ENCODE results near the gene BHMT2. TPM values are rescaled to one million over a fixed set of nuclear protein-coding genes. Genes with fewer than 3 reads are reported as not detected.

Gene BHMT2
- polyA plus RNA-seq, 2 of the 4 experiments (the other 2 are of a cell fraction) = not detected

DNA sequence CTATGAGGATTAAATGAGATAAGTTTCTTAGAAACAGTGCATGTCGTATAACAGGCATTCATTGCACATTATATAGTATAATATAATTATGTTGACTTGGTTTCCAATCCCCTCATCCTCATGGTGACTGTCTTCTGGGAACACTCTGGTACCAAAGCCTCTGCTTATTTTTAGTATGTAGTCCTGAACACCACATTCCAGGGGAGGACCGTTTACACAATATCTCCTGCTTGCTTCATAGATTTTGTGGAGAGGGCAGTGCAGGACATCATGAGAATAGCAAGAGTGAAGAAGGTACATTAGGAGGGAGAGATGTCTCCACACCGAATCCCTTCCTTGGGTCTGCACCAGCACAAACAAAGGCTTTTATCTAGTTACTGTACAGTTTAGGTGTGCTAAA, 21.5 kb downstream of the BHMT2 start:
- no peak for ATAC-seq
- DNase-seq (ENCODE audit: low read depth in 1 of 2, low spot score in 1 of 2) = no peak
- no peaks in the 10 kb centered on the region for H3K4me1 ChIP-seq
- H3K27ac ChIP-seq = no peak overlapping the region
- WGBS (ENCODE audit: missing lambda C conversion rate) = 29% methylated on average over 3 of the region's 3 CpGs
- no peak overlapping the region for H3K4me2 ChIP-seq
- CTCF ChIA-PET = interaction anchor here (1.8 kb wide), 1 partner anchor 16 kb away, joined by 3 read pairs; no protein-coding TSS in a partner anchor
- FAIRE-seq = no peak
- POLR2A ChIA-PET = no interaction called here
- TF ChIP-seq MAFK (IDR thresholded peaks at IDR 0.05; ENCODE audit: partially characterized antibody) (no peak), SREBF2 (IDR thresholded peaks at IDR 0.05) (no peak), ESRRA (IDR thresholded peaks at IDR 0.05; ENCODE audit: borderline replicate concordance, low read length) (no peak), TP53 (CRISPR knock-in tag; IDR thresholded peaks at IDR 0.05) (no peak), CBX8 (IDR thresholded peaks at IDR 0.05) (no peak), PHF8 (IDR thresholded peaks at IDR 0.05; ENCODE audit: borderline replicate concordance, low read depth) (no peak), CBX2 (IDR thresholded peaks at IDR 0.05; ENCODE audit: borderline replicate concordance, low read depth) (no peak), POLR2A (IDR thresholded peaks at IDR 0.05; ENCODE audit: low read length) (no peak), FOSB (CRISPR knock-in tag; IDR thresholded peaks at IDR 0.05) (no peak)
- no peak overlapping the region for H3K4me3 ChIP-seq
- no peaks in the 10 kb centered on the region for H3K9me3 ChIP-seq

DNA sequence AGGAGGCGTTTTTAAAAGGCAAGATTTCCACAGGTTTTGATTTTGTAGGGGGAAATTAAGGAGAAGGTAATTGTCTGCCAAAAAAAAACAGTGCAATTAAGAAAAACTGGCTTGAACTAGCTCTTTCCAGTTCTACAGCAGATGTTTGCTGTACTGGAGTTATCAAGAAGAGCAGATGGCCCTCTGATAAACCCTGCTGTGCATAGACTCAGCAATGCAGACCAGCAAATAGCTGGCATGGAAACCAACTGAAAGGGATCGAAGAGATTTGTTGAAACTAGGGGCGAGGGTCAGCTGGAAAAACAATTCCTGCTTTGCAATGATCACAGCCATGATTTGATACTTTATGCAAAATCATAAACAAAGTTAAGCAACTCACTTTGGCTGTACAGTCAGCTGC, 24.2 kb downstream of the BHMT2 start:
- Histone ChIP-seq H3K4me3 (no peak overlapping the region), H3K9me3 (no peaks in the 10 kb centered on the region), H3K4me2 (no peak overlapping the region), H3K4me1 (no peaks in the 10 kb centered on the region), H3K27ac (no peak overlapping the region)
- TF ChIP-seq HOXA7 (CRISPR knock-in tag; IDR thresholded peaks at IDR 0.05) (no peak), FOSL2 (IDR thresholded peaks at IDR 0.05) (no peak), FOSL2 (CRISPR knock-in tag; IDR thresholded peaks at IDR 0.05) (no peak), BHLHE40 (IDR thresholded peaks at IDR 0.05; ENCODE audit: low read depth, low read length) (no peak)
- TF ChIP-seq, protein P1, sequence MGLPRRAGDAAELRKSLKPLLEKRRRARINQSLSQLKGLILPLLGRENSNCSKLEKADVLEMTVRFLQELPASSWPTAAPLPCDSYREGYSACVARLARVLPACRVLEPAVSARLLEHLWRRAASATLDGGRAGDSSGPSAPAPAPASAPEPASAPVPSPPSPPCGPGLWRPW (IDR thresholded peaks at IDR 0.05) = no peak
- POLR2A ChIA-PET = no interaction called here
- FAIRE-seq (no peak), ATAC-seq (no peak), DNase-seq (ENCODE audit: low read depth in 1 of 2, low spot score in 1 of 2) (no peak)
- WGBS (ENCODE audit: missing lambda C conversion rate) = 26% methylated on average over 3 of the region's 3 CpGs
- CTCF ChIA-PET = interaction anchor here (0.8 to 0.9 kb wide), 2 partner anchors 16 to 39 kb away, joined by 3 read pairs; no protein-coding TSS in a partner anchor

DNA sequence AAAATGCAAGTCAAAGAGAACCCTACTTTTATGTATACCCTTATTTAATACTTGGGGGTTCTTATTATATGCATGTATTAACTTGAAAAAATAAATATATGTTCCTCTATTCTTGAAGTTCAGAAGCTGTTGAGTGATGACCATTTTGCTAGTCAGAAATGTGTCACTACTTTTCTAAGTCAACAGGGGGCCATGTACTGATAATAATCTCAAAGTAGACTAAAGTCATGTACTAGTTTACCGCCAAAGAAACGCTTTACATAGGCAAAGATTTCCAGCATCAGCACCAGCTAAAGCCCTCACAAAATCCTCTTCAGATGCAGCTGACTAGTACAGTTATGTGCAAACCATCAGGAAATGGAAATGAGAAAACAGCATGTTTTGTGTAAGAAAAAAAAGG, 36.3 kb downstream of the BHMT2 start:
- WGBS (ENCODE audit: missing lambda C conversion rate) = 66% methylated on average over 2 of the region's 2 CpGs
- no peak for ATAC-seq

More for the DNA sequence above, 36.3 kb downstream of the BHMT2 start:
- FAIRE-seq (no peak), DNase-seq (ENCODE audit: low read depth in 1 of 2, low spot score in 1 of 2) (peak in 1 of 2 experiments; percentile 14)
- Histone ChIP-seq H3K4me2 (no peak overlapping the region), H3K9me3 (peaks cover 3% of the 10 kb centered on the region; the same call in 1 of the 3 replicates), H3K27ac (no peak overlapping the region), H3K4me1 (no peaks in the 10 kb centered on the region), H3K4me3 (no peak overlapping the region)
- CTCF ChIA-PET = interaction anchor here (1.0 to 3.7 kb wide), 7 partner anchors 8 to 360 kb away, joined by 3 to 18 read pairs (median 3); no protein-coding TSS in a partner anchor
- POLR2A ChIA-PET = no interaction called here
- TF ChIP-seq JUNB (IDR thresholded peaks at IDR 0.05) (no peak), MYC (IDR thresholded peaks at IDR 0.05; ENCODE audit: borderline replicate concordance, low read length) (no peak), FOXS1 (CRISPR knock-in tag; IDR thresholded peaks at IDR 0.05) (no peak), HOXB5 (CRISPR knock-in tag; IDR thresholded peaks at IDR 0.05) (no peak), NR3C1 (IDR thresholded peaks at IDR 0.05) (no peak), CHD4 (IDR thresholded peaks at IDR 0.05; ENCODE audit: borderline replicate concordance) (no peak), RNF2 (IDR thresholded peaks at IDR 0.05; ENCODE audit: borderline replicate concordance, low read depth) (no peak), MAZ (IDR thresholded peaks at IDR 0.05; ENCODE audit: borderline replicate concordance, low read depth, low read length) (no peak), NPAS2 (CRISPR knock-in tag; IDR thresholded peaks at IDR 0.05; ENCODE audit: borderline replicate concordance) (no peak), HDAC2 (IDR thresholded peaks at IDR 0.05) (no peak)
- TF ChIP-seq, protein P2, sequence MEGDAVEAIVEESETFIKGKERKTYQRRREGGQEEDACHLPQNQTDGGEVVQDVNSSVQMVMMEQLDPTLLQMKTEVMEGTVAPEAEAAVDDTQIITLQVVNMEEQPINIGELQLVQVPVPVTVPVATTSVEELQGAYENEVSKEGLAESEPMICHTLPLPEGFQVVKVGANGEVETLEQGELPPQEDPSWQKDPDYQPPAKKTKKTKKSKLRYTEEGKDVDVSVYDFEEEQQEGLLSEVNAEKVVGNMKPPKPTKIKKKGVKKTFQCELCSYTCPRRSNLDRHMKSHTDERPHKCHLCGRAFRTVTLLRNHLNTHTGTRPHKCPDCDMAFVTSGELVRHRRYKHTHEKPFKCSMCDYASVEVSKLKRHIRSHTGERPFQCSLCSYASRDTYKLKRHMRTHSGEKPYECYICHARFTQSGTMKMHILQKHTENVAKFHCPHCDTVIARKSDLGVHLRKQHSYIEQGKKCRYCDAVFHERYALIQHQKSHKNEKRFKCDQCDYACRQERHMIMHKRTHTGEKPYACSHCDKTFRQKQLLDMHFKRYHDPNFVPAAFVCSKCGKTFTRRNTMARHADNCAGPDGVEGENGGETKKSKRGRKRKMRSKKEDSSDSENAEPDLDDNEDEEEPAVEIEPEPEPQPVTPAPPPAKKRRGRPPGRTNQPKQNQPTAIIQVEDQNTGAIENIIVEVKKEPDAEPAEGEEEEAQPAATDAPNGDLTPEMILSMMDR (IDR thresholded peaks at IDR 0.05) = no peak
- TF ChIP-seq, protein P3, sequence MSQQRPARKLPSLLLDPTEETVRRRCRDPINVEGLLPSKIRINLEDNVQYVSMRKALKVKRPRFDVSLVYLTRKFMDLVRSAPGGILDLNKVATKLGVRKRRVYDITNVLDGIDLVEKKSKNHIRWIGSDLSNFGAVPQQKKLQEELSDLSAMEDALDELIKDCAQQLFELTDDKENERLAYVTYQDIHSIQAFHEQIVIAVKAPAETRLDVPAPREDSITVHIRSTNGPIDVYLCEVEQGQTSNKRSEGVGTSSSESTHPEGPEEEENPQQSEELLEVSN (IDR thresholded peaks at IDR 0.05; ENCODE audit: borderline replicate concordance, low read depth) = no peak
- TF ChIP-seq, protein P4, sequence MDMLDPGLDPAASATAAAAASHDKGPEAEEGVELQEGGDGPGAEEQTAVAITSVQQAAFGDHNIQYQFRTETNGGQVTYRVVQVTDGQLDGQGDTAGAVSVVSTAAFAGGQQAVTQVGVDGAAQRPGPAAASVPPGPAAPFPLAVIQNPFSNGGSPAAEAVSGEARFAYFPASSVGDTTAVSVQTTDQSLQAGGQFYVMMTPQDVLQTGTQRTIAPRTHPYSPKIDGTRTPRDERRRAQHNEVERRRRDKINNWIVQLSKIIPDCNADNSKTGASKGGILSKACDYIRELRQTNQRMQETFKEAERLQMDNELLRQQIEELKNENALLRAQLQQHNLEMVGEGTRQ (IDR thresholded peaks at IDR 0.05) = no peak
- TF ChIP-seq, protein P5, sequence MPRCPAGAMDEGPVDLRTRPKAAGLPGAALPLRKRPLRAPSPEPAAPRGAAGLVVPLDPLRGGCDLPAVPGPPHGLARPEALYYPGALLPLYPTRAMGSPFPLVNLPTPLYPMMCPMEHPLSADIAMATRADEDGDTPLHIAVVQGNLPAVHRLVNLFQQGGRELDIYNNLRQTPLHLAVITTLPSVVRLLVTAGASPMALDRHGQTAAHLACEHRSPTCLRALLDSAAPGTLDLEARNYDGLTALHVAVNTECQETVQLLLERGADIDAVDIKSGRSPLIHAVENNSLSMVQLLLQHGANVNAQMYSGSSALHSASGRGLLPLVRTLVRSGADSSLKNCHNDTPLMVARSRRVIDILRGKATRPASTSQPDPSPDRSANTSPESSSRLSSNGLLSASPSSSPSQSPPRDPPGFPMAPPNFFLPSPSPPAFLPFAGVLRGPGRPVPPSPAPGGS (IDR thresholded peaks at IDR 0.05) = no peak
